Peyer's patch (tissue), 4 donors: Measurements from ENCODE around the gene KLK6.

Experiments used
- POLR2A ChIP-seq, 2 donors: fragments of 450-650 bp; IDR thresholded peaks; one replicate each; pipeline ENCODE4 v1.5.1; 2017; ENCODE audit warnings: antibody characterized with exemption in 2 of 2, mild to moderate bottlenecking in 2 of 2, moderate library complexity in 2 of 2
- TF ChIP-seq, protein P1 (sequence below), 6 experiments: fragments of 450-650 bp in 4 of 6; fragments of 200-600 bp in 2 of 6; sonication (generic) in 1 of 6; IDR thresholded peaks; one replicate each; pipeline ENCODE4 v1.5.1; 2017 to 2019; ENCODE audit warnings: antibody characterized with exemption in 6 of 6, mild to moderate bottlenecking in 3 of 6, moderate library complexity in 1 of 6

DNA sequence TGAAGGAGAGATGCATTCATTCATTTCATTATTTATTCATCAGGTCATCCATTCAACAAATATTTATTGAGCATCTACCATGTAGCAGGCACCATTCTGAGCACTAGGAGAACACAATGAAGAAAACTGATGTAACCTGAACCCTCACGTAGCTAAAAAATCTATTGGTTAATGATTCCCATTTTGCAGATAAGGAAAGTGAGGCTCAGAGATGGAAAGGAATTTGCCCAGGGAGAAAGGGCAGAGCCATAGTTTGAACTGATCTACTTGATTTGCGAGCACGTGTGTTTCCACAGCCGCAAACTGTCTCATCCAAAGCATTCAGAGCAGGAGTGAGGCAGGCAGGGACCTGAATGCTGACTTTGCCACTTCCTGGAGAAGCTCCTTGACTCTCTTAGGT is 29.3 kb upstream of the KLK6 start:
- TF ChIP-seq, protein P1, sequence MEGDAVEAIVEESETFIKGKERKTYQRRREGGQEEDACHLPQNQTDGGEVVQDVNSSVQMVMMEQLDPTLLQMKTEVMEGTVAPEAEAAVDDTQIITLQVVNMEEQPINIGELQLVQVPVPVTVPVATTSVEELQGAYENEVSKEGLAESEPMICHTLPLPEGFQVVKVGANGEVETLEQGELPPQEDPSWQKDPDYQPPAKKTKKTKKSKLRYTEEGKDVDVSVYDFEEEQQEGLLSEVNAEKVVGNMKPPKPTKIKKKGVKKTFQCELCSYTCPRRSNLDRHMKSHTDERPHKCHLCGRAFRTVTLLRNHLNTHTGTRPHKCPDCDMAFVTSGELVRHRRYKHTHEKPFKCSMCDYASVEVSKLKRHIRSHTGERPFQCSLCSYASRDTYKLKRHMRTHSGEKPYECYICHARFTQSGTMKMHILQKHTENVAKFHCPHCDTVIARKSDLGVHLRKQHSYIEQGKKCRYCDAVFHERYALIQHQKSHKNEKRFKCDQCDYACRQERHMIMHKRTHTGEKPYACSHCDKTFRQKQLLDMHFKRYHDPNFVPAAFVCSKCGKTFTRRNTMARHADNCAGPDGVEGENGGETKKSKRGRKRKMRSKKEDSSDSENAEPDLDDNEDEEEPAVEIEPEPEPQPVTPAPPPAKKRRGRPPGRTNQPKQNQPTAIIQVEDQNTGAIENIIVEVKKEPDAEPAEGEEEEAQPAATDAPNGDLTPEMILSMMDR (IDR thresholded peaks at IDR 0.05): no peak
- TF ChIP-seq POLR2A (IDR thresholded peaks at IDR 0.05): no peak
